Hepatic stellate cell (primary cell): Measurements from ENCODE around the gene VMP1.
"Not testable (repeated sequence)": the region's sequence is repeated elsewhere in the genome, so short reads cannot be mapped to it uniquely, and the experiment has no call there.

ENCODE experiments used
- DNase-seq: peaks from one replicate; pipeline ENCODE4 v3.0.0; 2011; ENCODE audit warnings: low spot score

VMP1 gene

GRCh38 chr17:59814276-59814675 is 106.8 kb downstream of the VMP1 start:
- DNase-seq: no peak

- no peak for DNase-seq
These were observed 107.2 kb downstream of the VMP1 start for GRCh38 chr17:59814685-59815084.

- no peak for DNase-seq
These were observed 108.5 kb downstream of the VMP1 start for GRCh38 chr17:59815965-59816364.

- DNase-seq: no peak
These were observed 118.3 kb downstream of the VMP1 start for GRCh38 chr17:59825533-59826322.

- no peak for DNase-seq
These were observed 119.4 kb downstream of the VMP1 start for GRCh38 chr17:59826706-59827453.

- DNase-seq: no peak
These were observed 120.4 kb downstream of the VMP1 start for GRCh38 chr17:59827721-59828477.

GRCh38 chr17:59828478-59828760 is 121.0 kb downstream of the VMP1 start:
- DNase-seq: no peak

GRCh38 chr17:59828819-59829216 is 121.4 kb downstream of the VMP1 start:
- not testable (repeated sequence) for DNase-seq

GRCh38 chr17:59829217-59830006 is 122.0 kb downstream of the VMP1 start:
- peak; percentile 70 for DNase-seq

- no peak for DNase-seq
These were observed 122.7 kb downstream of the VMP1 start for GRCh38 chr17:59830007-59830630.

- no peak for DNase-seq
These were observed 123.5 kb downstream of the VMP1 start for GRCh38 chr17:59830846-59831486.

- DNase-seq: no peak
These were observed 125.5 kb downstream of the VMP1 start for GRCh38 chr17:59832883-59833379.

- DNase-seq: peak; percentile 65
These were observed 130.0 kb downstream of the VMP1 start for GRCh38 chr17:59837308-59838051.

GRCh38 chr17:59838052-59838916 is 130.8 kb downstream of the VMP1 start:
- no peak for DNase-seq

- no peak for DNase-seq
These were observed 132.3 kb downstream of the VMP1 start for GRCh38 chr17:59839651-59840328.

- no peak for DNase-seq
These were observed 133.1 kb downstream of the VMP1 start for GRCh38 chr17:59840329-59841090.

GRCh38 chr17:59841091-59841881 is 133.8 kb downstream of the VMP1 start:
- DNase-seq: not testable (repeated sequence)
